ENCODE results near the gene IPO8. TPM values are rescaled to one million over a fixed set of nuclear protein-coding genes. Genes with fewer than 3 reads are reported as not detected.

IPO8 gene
- total RNA-seq (10 to 100 TPM; 27.4 to 37.2 TPM), polyA plus RNA-seq (ENCODE audit: insufficient read depth, low read depth, low replicate concordance) (46.4 TPM)
- long read RNA-seq, donor 1, full-length matches to known transcripts = 5 of 20 reads
- long read RNA-seq, donor 1, partial matches to known transcripts = 15 of 20 reads
- long read RNA-seq, donor 1, other reads (novel, unspliced or antisense) = 0 of 20 reads
- long read RNA-seq, donor 2, full-length matches to known transcripts = 2 of 2 reads
- long read RNA-seq, donor 2, partial matches to known transcripts = 0 of 2 reads
- long read RNA-seq, donor 2, other reads (novel, unspliced or antisense) = 0 of 2 reads

- intact Hi-C loops (cut with DNase I; ENCODE audit: low total_unique reads) = no loop called here
- Histone ChIP-seq H3K4me3 (peak within 1 kb of the TSS; percentile 88 to 98), H3K9me3 (no peaks in the 10 kb centered on the region), H3K4me1 (peaks cover 4% of the 10 kb centered on the region), H3K27me3 (no peaks in the 10 kb centered on the region), H3K36me3 (ENCODE audit: low read depth, missing control alignments) (no peaks in the 10 kb centered on the region), H3K27ac (peak within 1 kb of the TSS; percentile 61 to 74)
- TF ChIP-seq CTCF (IDR thresholded peaks at IDR 0.05) = no peak
- no peak for TF ChIP-seq POLR2A (IDR thresholded peaks at IDR 0.05)
- 1% methylated on average over 47 to 70 of the region's 71 CpGs for WGBS, 2 donors
- DNase-seq = peak; percentile 96
Measured at GRCh38 chr12:30695199-30696102, at the start of gene IPO8. TSS of gene IPO8 (minus strand) at chr12:30695869. CDS start at chr12:30695647, 222 bp downstream.

- Histone ChIP-seq H3K4me1 (no peaks in the 10 kb centered on the region), H3K27me3 (no peaks in the 10 kb centered on the region), H3K9me3 (no peaks in the 10 kb centered on the region), H3K36me3 (ENCODE audit: low read depth, missing control alignments) (no peaks in the 10 kb centered on the region), H3K4me3 (no peak overlapping the region), H3K27ac (no peak overlapping the region)
- 97 to 98% methylated on average over 2 of the region's 2 CpGs for WGBS, 2 donors
- TF ChIP-seq CTCF (IDR thresholded peaks at IDR 0.05) (no peak), POLR2A (IDR thresholded peaks at IDR 0.05) (no peak)
- intact Hi-C loops (cut with DNase I; ENCODE audit: low total_unique reads) = no loop called here
- no peak for DNase-seq
Measured at GRCh38 chr12:30744321-30744720, 48.7 kb upstream of the IPO8 start.

GRCh38 chr12:30740274-30740673 is 44.6 kb upstream of the IPO8 start:
- TF ChIP-seq CTCF (IDR thresholded peaks at IDR 0.05) (no peak), POLR2A (IDR thresholded peaks at IDR 0.05) (no peak)
- Histone ChIP-seq H3K27me3 (no peaks in the 10 kb centered on the region), H3K4me1 (no peaks in the 10 kb centered on the region), H3K27ac (no peak overlapping the region), H3K4me3 (no peak overlapping the region), H3K36me3 (ENCODE audit: low read depth, missing control alignments) (no peaks in the 10 kb centered on the region), H3K9me3 (no peaks in the 10 kb centered on the region)
- DNase-seq = no peak
- intact Hi-C loops (cut with DNase I; ENCODE audit: low total_unique reads) = no loop called here

GRCh38 chr12:30739020-30739419 is 43.4 kb upstream of the IPO8 start:
- Histone ChIP-seq H3K4me3 (no peak overlapping the region), H3K9me3 (no peaks in the 10 kb centered on the region), H3K36me3 (ENCODE audit: low read depth, missing control alignments) (no peaks in the 10 kb centered on the region), H3K4me1 (no peaks in the 10 kb centered on the region), H3K27me3 (no peaks in the 10 kb centered on the region), H3K27ac (no peak overlapping the region)
- DNase-seq = no peak
- intact Hi-C loops (cut with DNase I; ENCODE audit: low total_unique reads) = no loop called here
- TF ChIP-seq CTCF (IDR thresholded peaks at IDR 0.05) (no peak), POLR2A (IDR thresholded peaks at IDR 0.05) (no peak)
- 87 to 97% methylated on average over 2 of the region's 2 CpGs for whole genome bisulfite sequencing, 2 donors
